Vagina (tissue), 2 donors: ENCODE measurements around the gene KRTAP10-10.

Source experiments
- CTCF ChIP-seq, 3 experiments: fragments of 450-650 bp in 2 of 3; fragments of 200-600 bp in 1 of 3; sonication (generic) in 1 of 3; IDR thresholded peaks; one replicate each; pipeline ENCODE4 v1.5.1; 2017 to 2019; ENCODE audit warnings: antibody characterized with exemption in 3 of 3, mild to moderate bottlenecking in 2 of 3, moderate library complexity in 2 of 3
- POLR2A ChIP-seq, 2 donors: fragments of 450-650 bp; IDR thresholded peaks; one replicate each; pipeline ENCODE4 v1.6.1; 2017; ENCODE audit warnings: antibody characterized with exemption in 2 of 2, mild to moderate bottlenecking in 2 of 2, moderate library complexity in 2 of 2
- POLR2AphosphoS5 ChIP-seq, 2 donors: sonication (generic); formaldehyde crosslinking; IDR thresholded peaks; one replicate each; pipeline ENCODE4 v1.9.0; 2017; ENCODE audit warnings: antibody characterized with exemption in 2 of 2, mild to moderate bottlenecking in 2 of 2, low read depth in 1 of 2; ENCODE audit not compliant: insufficient read depth in 1 of 2

- TF ChIP-seq CTCF (IDR thresholded peaks at IDR 0.05): no peak
- no peak for TF ChIP-seq POLR2AphosphoS5 (IDR thresholded peaks at IDR 0.05; ENCODE audit: insufficient read depth in 1 of 2, low read depth in 1 of 2)
- TF ChIP-seq POLR2A (IDR thresholded peaks at IDR 0.05): no peak
These were observed 743 bp upstream of the KRTAP10-10 start for GRCh38 chr21:44636209-44637017.
